Measurements from ENCODE around the gene ADTRP. TPM values are rescaled to one million over a fixed set of nuclear protein-coding genes. Genes with fewer than 3 reads are reported as not detected.

ADTRP gene
- total and polyA plus RNA-seq, 10 of the 15 experiments (the other 5 are each of a cell fraction or from before 2014, with no cell fraction given), result 0.10 to 2.6 (median 2.1) TPM

DNA sequence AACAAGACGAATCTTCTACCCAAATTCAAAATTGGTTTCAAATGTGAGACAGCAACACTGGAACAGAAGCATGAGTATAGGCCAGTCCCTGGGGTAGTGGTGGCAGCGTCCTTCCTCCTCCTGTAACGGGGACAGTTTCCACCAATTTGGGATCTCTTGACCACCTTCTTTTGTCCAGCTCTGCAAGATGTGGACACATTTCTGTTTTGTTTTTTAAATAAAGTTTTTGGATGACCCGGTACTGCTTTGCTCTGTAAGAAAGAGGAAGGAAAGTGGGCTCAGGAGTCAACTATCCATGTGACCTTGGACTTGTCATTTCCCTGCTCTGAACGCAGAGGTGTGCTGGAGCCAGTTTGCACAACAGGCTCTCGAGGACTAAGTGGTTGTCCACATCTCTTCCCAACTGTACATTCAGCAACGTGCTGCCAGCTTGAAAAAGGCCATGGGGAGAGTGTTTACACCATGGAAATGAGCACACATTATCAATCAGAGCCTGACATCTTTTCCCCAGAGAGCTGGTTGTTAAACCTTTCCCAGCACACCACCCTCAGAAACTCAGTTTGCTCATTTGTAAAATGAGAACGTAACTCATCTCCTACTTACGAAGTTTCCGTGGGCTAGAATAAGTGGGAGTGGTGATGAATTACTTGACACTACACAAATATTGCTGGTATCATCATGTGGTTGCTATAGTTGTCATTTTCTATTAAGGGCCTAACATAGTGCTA lies 66.5 kb downstream of the ADTRP start (continued):
- TF ChIP-seq BHLHE40 (IDR thresholded peaks at IDR 0.05; ENCODE audit: borderline replicate concordance in 1 of 2, low read depth in 2 of 2, low read length in 1 of 2), result peak in 1 of 2 experiments; percentile 5; a peak in 1 of 4 replicates
- no peak for TF ChIP-seq TAF1 (IDR thresholded peaks at IDR 0.05; ENCODE audit: borderline replicate concordance, low read depth, low read length)
- TF ChIP-seq ZBTB33 (IDR thresholded peaks at IDR 0.05), result no peak
- no peak for TF ChIP-seq SRF (IDR thresholded peaks at IDR 0.05; ENCODE audit: low read depth in 2 of 2, low read length in 2 of 2)
- TF ChIP-seq STAT3 (IDR thresholded peaks at IDR 0.05; ENCODE audit: low read depth, low read length), result no peak
- no peak for TF ChIP-seq ZZZ3 (IDR thresholded peaks at IDR 0.05; ENCODE audit: control insufficient read depth, insufficient read length, low read depth)
- TF ChIP-seq SMC3 (IDR thresholded peaks at IDR 0.05; ENCODE audit: borderline replicate concordance, low read length), result no peak
- TF ChIP-seq POLR2AphosphoS2 (IDR thresholded peaks at IDR 0.05; ENCODE audit: low read depth, low read length), result no peak
- TF ChIP-seq BRCA1 (IDR thresholded peaks at IDR 0.05; ENCODE audit: low read depth, low read length), result no peak
- no peak for TF ChIP-seq HCFC1 (IDR thresholded peaks at IDR 0.05; ENCODE audit: low read length)
- TF ChIP-seq, protein P1, sequence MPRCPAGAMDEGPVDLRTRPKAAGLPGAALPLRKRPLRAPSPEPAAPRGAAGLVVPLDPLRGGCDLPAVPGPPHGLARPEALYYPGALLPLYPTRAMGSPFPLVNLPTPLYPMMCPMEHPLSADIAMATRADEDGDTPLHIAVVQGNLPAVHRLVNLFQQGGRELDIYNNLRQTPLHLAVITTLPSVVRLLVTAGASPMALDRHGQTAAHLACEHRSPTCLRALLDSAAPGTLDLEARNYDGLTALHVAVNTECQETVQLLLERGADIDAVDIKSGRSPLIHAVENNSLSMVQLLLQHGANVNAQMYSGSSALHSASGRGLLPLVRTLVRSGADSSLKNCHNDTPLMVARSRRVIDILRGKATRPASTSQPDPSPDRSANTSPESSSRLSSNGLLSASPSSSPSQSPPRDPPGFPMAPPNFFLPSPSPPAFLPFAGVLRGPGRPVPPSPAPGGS (IDR thresholded peaks at IDR 0.05; ENCODE audit: borderline replicate concordance, insufficient read depth, low read depth, low read length, poor library complexity, severe bottlenecking), result no peak
- TF ChIP-seq SREBF1 (IDR thresholded peaks at IDR 0.05; ENCODE audit: low read length), result no peak
- TF ChIP-seq, protein P2, sequence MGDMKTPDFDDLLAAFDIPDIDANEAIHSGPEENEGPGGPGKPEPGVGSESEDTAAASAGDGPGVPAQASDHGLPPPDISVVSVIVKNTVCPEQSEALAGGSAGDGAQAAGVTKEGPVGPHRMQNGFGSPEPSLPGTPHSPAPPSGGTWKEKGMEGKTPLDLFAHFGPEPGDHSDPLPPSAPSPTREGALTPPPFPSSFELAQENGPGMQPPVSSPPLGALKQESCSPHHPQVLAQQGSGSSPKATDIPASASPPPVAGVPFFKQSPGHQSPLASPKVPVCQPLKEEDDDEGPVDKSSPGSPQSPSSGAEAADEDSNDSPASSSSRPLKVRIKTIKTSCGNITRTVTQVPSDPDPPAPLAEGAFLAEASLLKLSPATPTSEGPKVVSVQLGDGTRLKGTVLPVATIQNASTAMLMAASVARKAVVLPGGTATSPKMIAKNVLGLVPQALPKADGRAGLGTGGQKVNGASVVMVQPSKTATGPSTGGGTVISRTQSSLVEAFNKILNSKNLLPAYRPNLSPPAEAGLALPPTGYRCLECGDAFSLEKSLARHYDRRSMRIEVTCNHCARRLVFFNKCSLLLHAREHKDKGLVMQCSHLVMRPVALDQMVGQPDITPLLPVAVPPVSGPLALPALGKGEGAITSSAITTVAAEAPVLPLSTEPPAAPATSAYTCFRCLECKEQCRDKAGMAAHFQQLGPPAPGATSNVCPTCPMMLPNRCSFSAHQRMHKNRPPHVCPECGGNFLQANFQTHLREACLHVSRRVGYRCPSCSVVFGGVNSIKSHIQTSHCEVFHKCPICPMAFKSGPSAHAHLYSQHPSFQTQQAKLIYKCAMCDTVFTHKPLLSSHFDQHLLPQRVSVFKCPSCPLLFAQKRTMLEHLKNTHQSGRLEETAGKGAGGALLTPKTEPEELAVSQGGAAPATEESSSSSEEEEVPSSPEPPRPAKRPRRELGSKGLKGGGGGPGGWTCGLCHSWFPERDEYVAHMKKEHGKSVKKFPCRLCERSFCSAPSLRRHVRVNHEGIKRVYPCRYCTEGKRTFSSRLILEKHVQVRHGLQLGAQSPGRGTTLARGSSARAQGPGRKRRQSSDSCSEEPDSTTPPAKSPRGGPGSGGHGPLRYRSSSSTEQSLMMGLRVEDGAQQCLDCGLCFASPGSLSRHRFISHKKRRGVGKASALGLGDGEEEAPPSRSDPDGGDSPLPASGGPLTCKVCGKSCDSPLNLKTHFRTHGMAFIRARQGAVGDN (IDR thresholded peaks at IDR 0.05), result peak; percentile 90; the same call in 1 of the 2 replicates
- TF ChIP-seq, protein P3, sequence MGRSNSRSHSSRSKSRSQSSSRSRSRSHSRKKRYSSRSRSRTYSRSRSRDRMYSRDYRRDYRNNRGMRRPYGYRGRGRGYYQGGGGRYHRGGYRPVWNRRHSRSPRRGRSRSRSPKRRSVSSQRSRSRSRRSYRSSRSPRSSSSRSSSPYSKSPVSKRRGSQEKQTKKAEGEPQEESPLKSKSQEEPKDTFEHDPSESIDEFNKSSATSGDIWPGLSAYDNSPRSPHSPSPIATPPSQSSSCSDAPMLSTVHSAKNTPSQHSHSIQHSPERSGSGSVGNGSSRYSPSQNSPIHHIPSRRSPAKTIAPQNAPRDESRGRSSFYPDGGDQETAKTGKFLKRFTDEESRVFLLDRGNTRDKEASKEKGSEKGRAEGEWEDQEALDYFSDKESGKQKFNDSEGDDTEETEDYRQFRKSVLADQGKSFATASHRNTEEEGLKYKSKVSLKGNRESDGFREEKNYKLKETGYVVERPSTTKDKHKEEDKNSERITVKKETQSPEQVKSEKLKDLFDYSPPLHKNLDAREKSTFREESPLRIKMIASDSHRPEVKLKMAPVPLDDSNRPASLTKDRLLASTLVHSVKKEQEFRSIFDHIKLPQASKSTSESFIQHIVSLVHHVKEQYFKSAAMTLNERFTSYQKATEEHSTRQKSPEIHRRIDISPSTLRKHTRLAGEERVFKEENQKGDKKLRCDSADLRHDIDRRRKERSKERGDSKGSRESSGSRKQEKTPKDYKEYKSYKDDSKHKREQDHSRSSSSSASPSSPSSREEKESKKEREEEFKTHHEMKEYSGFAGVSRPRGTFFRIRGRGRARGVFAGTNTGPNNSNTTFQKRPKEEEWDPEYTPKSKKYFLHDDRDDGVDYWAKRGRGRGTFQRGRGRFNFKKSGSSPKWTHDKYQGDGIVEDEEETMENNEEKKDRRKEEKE (IDR thresholded peaks at IDR 0.05), result 0 out of 2 replicates have a peak, but pooled peaks have one; percentile 19
- no peak for TF ChIP-seq ATF2 (IDR thresholded peaks at IDR 0.05; ENCODE audit: low read length)
